Measurements from ENCODE around the gene HOXA5.

Gene HOXA5

GRCh38 chr7:27111042-27111750 is 32.3 kb downstream of the HOXA5 start:
- TF ChIP-seq CTCF (IDR thresholded peaks at IDR 0.05; ENCODE audit: control insufficient read depth, insufficient read depth, low read depth, low read length, missing control alignments): no peak
- no peak for DNase-seq (ENCODE audit: low read depth)
- no peak overlapping the region for H3K4me3 ChIP-seq (ENCODE audit: control insufficient read depth, low read depth, low read length)

DNA sequence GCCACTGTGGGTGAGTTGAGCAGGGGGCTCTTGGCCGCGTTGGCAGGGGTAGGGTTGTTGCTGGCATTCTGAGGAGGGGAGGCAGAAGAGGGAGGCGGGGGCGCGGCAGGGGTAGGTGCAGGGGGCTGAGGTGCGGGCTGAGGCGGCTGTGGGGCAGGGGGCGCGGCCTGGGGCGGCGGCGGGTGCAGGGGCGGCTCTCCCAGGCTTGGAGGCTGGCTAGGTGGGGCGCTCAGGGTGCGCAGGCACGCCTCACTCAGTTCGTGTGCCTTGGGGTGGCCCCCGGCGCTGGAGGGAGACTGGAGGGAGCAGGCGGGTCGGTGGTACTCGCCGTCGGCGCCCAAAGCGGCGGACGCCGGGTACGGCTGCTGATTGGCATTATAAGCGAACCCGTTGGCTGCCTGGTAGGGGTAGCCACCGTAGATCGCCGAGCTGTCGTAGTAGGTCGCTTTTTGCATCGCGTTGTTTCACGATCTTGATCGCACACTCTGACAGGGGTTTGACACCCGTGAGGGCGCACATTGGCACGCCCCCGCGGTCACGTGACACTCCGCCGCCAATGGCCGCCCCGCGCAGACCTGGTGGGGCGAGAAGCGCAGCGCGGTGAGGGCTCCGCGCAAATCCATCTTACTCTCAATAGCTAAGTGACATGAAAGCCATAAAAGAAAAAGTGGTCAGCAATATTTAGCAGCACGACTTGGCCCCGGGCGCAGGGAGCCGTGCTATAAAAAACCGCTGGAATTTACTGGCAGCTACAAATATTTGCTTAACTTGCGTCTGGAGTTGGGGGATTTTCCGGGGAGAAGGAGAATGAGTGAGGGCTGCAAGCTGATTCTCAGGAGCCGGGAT is 33.1 kb downstream of the HOXA5 start:
- no peak overlapping the region for H3K4me3 ChIP-seq (ENCODE audit: control insufficient read depth, low read depth, low read length)
- DNase-seq (ENCODE audit: low read depth): no peak
- no peak for TF ChIP-seq CTCF (IDR thresholded peaks at IDR 0.05; ENCODE audit: control insufficient read depth, insufficient read depth, low read depth, low read length, missing control alignments)

DNA sequence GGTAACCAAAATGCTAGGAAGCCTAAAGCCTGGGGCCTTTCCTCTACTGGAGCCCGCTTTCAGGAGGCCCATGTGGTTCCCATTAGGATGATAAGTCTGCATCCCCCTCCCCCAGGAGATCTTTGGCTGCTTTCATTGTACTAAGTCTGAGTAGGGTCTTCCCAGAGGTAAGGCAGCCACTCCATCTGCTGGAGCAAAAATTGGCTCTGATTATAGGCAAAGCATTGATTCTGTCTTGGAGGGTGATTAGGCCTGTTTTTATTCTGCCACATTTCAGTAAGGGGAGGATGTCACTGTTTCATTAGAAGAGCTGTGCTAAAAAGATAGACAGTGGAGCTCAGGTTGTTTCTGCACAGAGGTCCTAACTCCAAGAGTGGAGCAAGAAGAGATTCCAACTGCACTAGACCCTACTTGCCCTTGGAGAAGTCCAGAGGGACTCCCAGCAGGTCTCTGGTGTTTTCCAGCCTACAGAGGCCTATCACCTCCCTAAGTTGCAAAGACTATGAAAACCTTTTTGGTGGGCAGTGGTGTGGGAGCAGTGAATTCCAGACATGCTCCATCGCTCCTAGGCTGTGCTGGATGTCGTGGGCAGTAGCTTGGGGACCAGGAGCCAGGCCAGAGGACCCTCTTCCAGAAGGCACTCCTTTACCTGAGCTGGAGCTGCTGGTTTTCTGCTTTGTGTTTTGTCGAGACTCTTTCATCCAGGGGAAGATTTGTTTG is 33.9 kb downstream of the HOXA5 start:
- no peak for TF ChIP-seq CTCF (IDR thresholded peaks at IDR 0.05; ENCODE audit: control insufficient read depth, insufficient read depth, low read depth, low read length, missing control alignments)
- no peak overlapping the region for H3K4me3 ChIP-seq (ENCODE audit: control insufficient read depth, low read depth, low read length)
- DNase-seq (ENCODE audit: low read depth): no peak

- TF ChIP-seq CTCF (IDR thresholded peaks at IDR 0.05; ENCODE audit: control insufficient read depth, insufficient read depth, low read depth, low read length, missing control alignments): no peak
- no peak for DNase-seq (ENCODE audit: low read depth)
- no peak overlapping the region for H3K4me3 ChIP-seq (ENCODE audit: control insufficient read depth, low read depth, low read length)
Measured at GRCh38 chr7:27108390-27109127, 34.9 kb downstream of the HOXA5 start.

- H3K4me3 ChIP-seq (ENCODE audit: control insufficient read depth, low read depth, low read length): no peak overlapping the region
Measured at GRCh38 chr7:27107391-27108381, 35.8 kb downstream of the HOXA5 start.

More at GRCh38 chr7:27107391-27108381, 35.8 kb downstream of the HOXA5 start:
- no peak for TF ChIP-seq CTCF (IDR thresholded peaks at IDR 0.05; ENCODE audit: control insufficient read depth, insufficient read depth, low read depth, low read length, missing control alignments)
- DNase-seq (ENCODE audit: low read depth): no peak

All from AG09309 (cell line).